H1 (cell line): ENCODE data around the gene UNC5B.

Experiments used
- ASH2L ChIP-seq: fragments of 200-600, 300-600 bp; sonication (generic); IDR thresholded peaks from one replicate; pipeline ENCODE4 v1.7.1; 2017; ENCODE audit warnings: low read length
- BACH1 ChIP-seq: IDR thresholded peaks from 2 replicates; pipeline ENCODE4 v1.6.1; 2012; ENCODE audit warnings: low read length, improper control_type of control experiment
- RFX5 ChIP-seq: IDR thresholded peaks from 2 replicates; pipeline ENCODE4 v1.6.1; 2011; ENCODE audit warnings: low read depth, low read length, improper control_type of control experiment, borderline replicate concordance
- SP4 ChIP-seq: IDR thresholded peaks from 2 replicates; pipeline ENCODE4 v1.6.1; 2012; ENCODE audit warnings: low read length, inconsistent platforms
- TCF12 ChIP-seq: IDR thresholded peaks from 2 replicates; pipeline ENCODE4 v1.6.1; 2011; ENCODE audit warnings: low read depth, mild to moderate bottlenecking, low read length
- YY1 ChIP-seq: IDR thresholded peaks from 2 replicates; pipeline ENCODE4 v1.6.1; 2011; ENCODE audit warnings: low read depth, mild to moderate bottlenecking, low read length
- TF ChIP-seq, protein P1 (sequence below), 3 experiments: IDR thresholded peaks; 1 replicate in 2 of 3; 2 replicates in 1 of 3; pipeline versions ENCODE4 v1.5.1 to v1.6.1; 2011; ENCODE audit warnings: low read length in 3 of 3, mild to moderate bottlenecking in 3 of 3, inconsistent platforms in 2 of 3, low read depth in 1 of 3, moderate library complexity in 1 of 3; ENCODE audit not compliant: insufficient read depth in 1 of 3; ENCODE audit errors: control extremely low read depth in 1 of 3
- TF ChIP-seq, protein P2 (sequence below): IDR thresholded peaks from 2 replicates; pipeline ENCODE4 v1.6.1; 2012; ENCODE audit warnings: inconsistent platforms

DNA sequence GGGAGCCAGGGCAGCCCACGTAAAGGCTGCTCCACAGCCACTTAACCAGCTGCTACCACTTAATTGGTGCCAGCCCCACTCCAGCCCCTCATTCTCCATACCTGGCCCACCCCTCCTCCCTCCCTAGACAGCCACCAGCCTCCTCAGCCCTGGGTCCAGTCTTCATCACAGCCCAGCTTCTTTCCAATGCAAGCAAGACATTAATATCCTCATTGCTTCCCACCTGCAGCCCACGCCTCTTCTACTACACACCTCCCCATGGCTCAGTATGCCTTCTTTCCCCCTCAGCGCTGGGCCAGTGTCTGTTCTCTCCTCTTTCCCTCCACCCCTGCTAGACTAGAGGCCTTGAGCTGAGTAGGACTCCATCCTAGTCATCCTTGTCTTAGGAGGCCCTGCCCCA is 33.5 kb upstream of the UNC5B start:
- TF ChIP-seq, protein P1, sequence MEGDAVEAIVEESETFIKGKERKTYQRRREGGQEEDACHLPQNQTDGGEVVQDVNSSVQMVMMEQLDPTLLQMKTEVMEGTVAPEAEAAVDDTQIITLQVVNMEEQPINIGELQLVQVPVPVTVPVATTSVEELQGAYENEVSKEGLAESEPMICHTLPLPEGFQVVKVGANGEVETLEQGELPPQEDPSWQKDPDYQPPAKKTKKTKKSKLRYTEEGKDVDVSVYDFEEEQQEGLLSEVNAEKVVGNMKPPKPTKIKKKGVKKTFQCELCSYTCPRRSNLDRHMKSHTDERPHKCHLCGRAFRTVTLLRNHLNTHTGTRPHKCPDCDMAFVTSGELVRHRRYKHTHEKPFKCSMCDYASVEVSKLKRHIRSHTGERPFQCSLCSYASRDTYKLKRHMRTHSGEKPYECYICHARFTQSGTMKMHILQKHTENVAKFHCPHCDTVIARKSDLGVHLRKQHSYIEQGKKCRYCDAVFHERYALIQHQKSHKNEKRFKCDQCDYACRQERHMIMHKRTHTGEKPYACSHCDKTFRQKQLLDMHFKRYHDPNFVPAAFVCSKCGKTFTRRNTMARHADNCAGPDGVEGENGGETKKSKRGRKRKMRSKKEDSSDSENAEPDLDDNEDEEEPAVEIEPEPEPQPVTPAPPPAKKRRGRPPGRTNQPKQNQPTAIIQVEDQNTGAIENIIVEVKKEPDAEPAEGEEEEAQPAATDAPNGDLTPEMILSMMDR (IDR thresholded peaks at IDR 0.05; ENCODE audit: control extremely low read depth in 1 of 3, insufficient read depth in 1 of 3, low read depth in 1 of 3, low read length in 3 of 3): no peak
- no peak for TF ChIP-seq TCF12
- no peak for TF ChIP-seq RFX5
- TF ChIP-seq BACH1: no peak
- TF ChIP-seq, protein P2, sequence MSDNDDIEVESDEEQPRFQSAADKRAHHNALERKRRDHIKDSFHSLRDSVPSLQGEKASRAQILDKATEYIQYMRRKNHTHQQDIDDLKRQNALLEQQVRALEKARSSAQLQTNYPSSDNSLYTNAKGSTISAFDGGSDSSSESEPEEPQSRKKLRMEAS: no peak
- TF ChIP-seq ASH2L: no peak
- no peak for TF ChIP-seq YY1
- no peak for TF ChIP-seq SP4
